DND-41 (cell line): ENCODE measurements around the gene SPC24.
"Not testable (repeated sequence)": the region's sequence is repeated elsewhere in the genome, so short reads cannot be mapped to it uniquely, and the experiment has no call there.

Experiments
- ATAC-seq: fragments of 200-7000 bp; cut with Tn5 transposase; 3 replicates; pipeline ENCODE4 v1.9.1; 2021; ENCODE audit warnings: low read depth; ENCODE audit not compliant: insufficient read depth
- DNase-seq: peaks from one replicate; pipeline ENCODE4 v3.0.0-alpha.2; 2020
- H2AFZ ChIP-seq: 2 replicates; pipeline ENCODE4 v1.6.0; 2012; ENCODE audit warnings: low read depth, low read length
- H3K27ac ChIP-seq: 2 replicates; pipeline ENCODE4 v1.5.1; 2012; ENCODE audit warnings: low read length, inconsistent platforms
- H3K27me3 ChIP-seq: fragments of 200-600 bp; sonication (generic); 2 replicates; pipeline ENCODE4 v1.6.0; 2012; ENCODE audit warnings: low read length, mild to moderate bottlenecking, inconsistent platforms; ENCODE audit not compliant: insufficient read depth, poor library complexity
- H3K36me3 ChIP-seq: 2 replicates; pipeline ENCODE4 v1.5.1; 2012; ENCODE audit warnings: low read length, inconsistent platforms; ENCODE audit not compliant: insufficient read depth
- H3K4me1 ChIP-seq: 2 replicates; pipeline ENCODE4 v1.5.1; 2012; ENCODE audit warnings: mild to moderate bottlenecking, low read length; ENCODE audit not compliant: insufficient read depth
- H3K4me2 ChIP-seq: 2 replicates; pipeline ENCODE4 v1.6.0; 2012; ENCODE audit warnings: mild to moderate bottlenecking, moderate library complexity, low read length, inconsistent platforms; ENCODE audit not compliant: insufficient read depth
- H3K4me3 ChIP-seq, 2 experiments: fragments of 200-600 bp in 1 of 2; shearing (Covaris generic) in 1 of 2; 2 replicates each; pipeline ENCODE4 v1.5.1; 2012 to 2016; ENCODE audit warnings: inconsistent platforms in 2 of 2, low read length in 2 of 2, mild to moderate bottlenecking in 2 of 2, low read depth in 1 of 2, moderate library complexity in 1 of 2
- H3K79me2 ChIP-seq: 2 replicates; pipeline ENCODE4 v1.6.0; 2012; ENCODE audit warnings: low read length, inconsistent platforms; ENCODE audit not compliant: insufficient read depth
- H3K9ac ChIP-seq: 2 replicates; pipeline ENCODE4 v1.6.0; 2012; ENCODE audit warnings: low read depth, mild to moderate bottlenecking, inconsistent platforms, low read length, moderate library complexity
- H3K9me3 ChIP-seq: 2 replicates; pipeline ENCODE4 v1.5.1; 2012; ENCODE audit warnings: low read length, moderate library complexity, mild to moderate bottlenecking, inconsistent platforms; ENCODE audit not compliant: insufficient read depth, severe bottlenecking
- H4K20me1 ChIP-seq: 2 replicates; pipeline ENCODE4 v1.6.0; 2012; ENCODE audit warnings: low read length; ENCODE audit not compliant: insufficient read depth
- EZH2 ChIP-seq: IDR thresholded peaks from 3 replicates; pipeline ENCODE4 v1.6.1; 2012; ENCODE audit warnings: borderline replicate concordance, low read depth, mild to moderate bottlenecking, moderate library complexity, low read length, inconsistent platforms; ENCODE audit not compliant: severe bottlenecking
- TF ChIP-seq, protein P1 (sequence below): IDR thresholded peaks from 2 replicates; pipeline ENCODE4 v1.5.1; 2012; ENCODE audit warnings: borderline replicate concordance, low read length, moderate library complexity, mild to moderate bottlenecking; ENCODE audit not compliant: poor library complexity, severe bottlenecking; ENCODE audit errors: extremely low read depth

SPC24 gene

DNA sequence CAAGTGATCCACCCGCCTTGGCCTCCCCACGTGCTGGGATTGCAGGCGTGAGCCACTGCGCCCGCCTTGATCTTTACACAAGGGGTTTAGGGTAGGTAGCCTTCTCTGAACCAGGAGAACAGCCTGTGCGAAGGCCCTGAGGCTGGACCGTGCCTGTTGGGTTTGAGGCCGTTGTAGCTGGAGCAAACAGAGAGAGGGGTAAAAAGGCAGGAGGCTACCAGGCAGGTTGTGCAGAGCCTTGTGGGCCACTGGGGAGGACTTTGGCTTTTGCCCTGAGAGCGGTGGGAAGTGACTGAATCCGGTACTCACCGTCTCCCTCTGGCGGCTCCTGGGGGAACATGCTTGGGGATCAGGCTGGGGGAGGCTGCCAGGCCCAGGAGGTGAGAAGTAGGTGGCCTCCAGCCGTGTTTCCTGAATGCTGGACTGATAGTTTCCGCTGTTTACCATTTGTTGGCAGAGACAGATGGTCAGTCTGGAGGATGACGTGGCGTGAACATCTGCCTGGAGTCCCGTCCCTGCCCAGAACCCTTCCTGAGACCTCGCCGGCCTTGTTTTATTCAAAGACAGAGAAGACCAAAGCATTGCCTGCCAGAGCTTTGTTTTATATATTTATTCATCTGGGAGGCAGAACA, 24.6 kb downstream of the SPC24 start:
- peaks cover 34% of the 10 kb centered on the region for H4K20me1 ChIP-seq
- peaks cover 76% of the 10 kb centered on the region for H3K36me3 ChIP-seq
- no peak overlapping the region for H3K4me3 ChIP-seq
- peak; percentile 73 for ATAC-seq
- TF ChIP-seq, protein P1, sequence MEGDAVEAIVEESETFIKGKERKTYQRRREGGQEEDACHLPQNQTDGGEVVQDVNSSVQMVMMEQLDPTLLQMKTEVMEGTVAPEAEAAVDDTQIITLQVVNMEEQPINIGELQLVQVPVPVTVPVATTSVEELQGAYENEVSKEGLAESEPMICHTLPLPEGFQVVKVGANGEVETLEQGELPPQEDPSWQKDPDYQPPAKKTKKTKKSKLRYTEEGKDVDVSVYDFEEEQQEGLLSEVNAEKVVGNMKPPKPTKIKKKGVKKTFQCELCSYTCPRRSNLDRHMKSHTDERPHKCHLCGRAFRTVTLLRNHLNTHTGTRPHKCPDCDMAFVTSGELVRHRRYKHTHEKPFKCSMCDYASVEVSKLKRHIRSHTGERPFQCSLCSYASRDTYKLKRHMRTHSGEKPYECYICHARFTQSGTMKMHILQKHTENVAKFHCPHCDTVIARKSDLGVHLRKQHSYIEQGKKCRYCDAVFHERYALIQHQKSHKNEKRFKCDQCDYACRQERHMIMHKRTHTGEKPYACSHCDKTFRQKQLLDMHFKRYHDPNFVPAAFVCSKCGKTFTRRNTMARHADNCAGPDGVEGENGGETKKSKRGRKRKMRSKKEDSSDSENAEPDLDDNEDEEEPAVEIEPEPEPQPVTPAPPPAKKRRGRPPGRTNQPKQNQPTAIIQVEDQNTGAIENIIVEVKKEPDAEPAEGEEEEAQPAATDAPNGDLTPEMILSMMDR, result peak; percentile 83
- no peak for TF ChIP-seq EZH2
- no peak overlapping the region for H3K4me2 ChIP-seq
- H3K9ac ChIP-seq, result no peak overlapping the region
- H3K27me3 ChIP-seq, result no peaks in the 10 kb centered on the region
- no peak overlapping the region for H3K27ac ChIP-seq
- peak; percentile 72 for DNase-seq
- no peak overlapping the region for H2AFZ ChIP-seq
- peaks cover 4% of the 10 kb centered on the region for H3K79me2 ChIP-seq
- no peaks in the 10 kb centered on the region for H3K4me1 ChIP-seq
- no peaks in the 10 kb centered on the region for H3K9me3 ChIP-seq

GRCh38 chr19:11127905-11128304, 27.7 kb downstream of the SPC24 start:
- no peak overlapping the region for H2AFZ ChIP-seq
- ATAC-seq (no peak), DNase-seq (no peak)
- no peak overlapping the region for H3K9ac ChIP-seq
- H3K4me2 ChIP-seq, result no peak overlapping the region
- H3K9me3 ChIP-seq, result no peaks in the 10 kb centered on the region
- no peaks in the 10 kb centered on the region for H3K4me1 ChIP-seq
- TF ChIP-seq, protein P1, result no peak
- no peak for TF ChIP-seq EZH2
- H3K27ac ChIP-seq, result no peak overlapping the region
- H3K27me3 ChIP-seq, result no peaks in the 10 kb centered on the region
- H3K79me2 ChIP-seq, result peaks cover 4% of the 10 kb centered on the region
- peaks cover 97% of the 10 kb centered on the region for H3K36me3 ChIP-seq
- no peak overlapping the region for H3K4me3 ChIP-seq
- peaks cover 37% of the 10 kb centered on the region for H4K20me1 ChIP-seq

GRCh38 chr19:11125994-11126685, 29.4 kb downstream of the SPC24 start:
- 0 out of 2 replicates have a peak overlapping the region, but pooled peaks have one; percentile 2 for H3K27ac ChIP-seq
- H3K9ac ChIP-seq, result no peak overlapping the region
- no peaks in the 10 kb centered on the region for H3K27me3 ChIP-seq
- H3K9me3 ChIP-seq, result no peaks in the 10 kb centered on the region
- H2AFZ ChIP-seq, result no peak overlapping the region
- peaks cover 4% of the 10 kb centered on the region for H3K79me2 ChIP-seq
- DNase-seq (peak; percentile 78), ATAC-seq (peak; percentile 76)
- no peak overlapping the region for H3K4me3 ChIP-seq
- H4K20me1 ChIP-seq, result peaks cover 25% of the 10 kb centered on the region
- H3K4me2 ChIP-seq, result no peak overlapping the region
- H3K36me3 ChIP-seq, result peaks cover 90% of the 10 kb centered on the region
- no peak for TF ChIP-seq EZH2
- TF ChIP-seq, protein P1, result peak; percentile 82
- no peaks in the 10 kb centered on the region for H3K4me1 ChIP-seq

GRCh38 chr19:11124157-11124556, 31.4 kb downstream of the SPC24 start:
- H3K4me1 ChIP-seq, result not testable (repeated sequence)
- peaks cover 90% of the 10 kb centered on the region for H3K36me3 ChIP-seq

More at GRCh38 chr19:11124157-11124556, 31.4 kb downstream of the SPC24 start:
- not testable (repeated sequence) for H3K79me2 ChIP-seq, H3K4me2 ChIP-seq, H3K9me3 ChIP-seq, H3K27me3 ChIP-seq, H2AFZ ChIP-seq, ATAC-seq, H3K4me3 ChIP-seq, H3K9ac ChIP-seq, H3K27ac ChIP-seq, DNase-seq
- H4K20me1 ChIP-seq, result peaks cover 20% of the 10 kb centered on the region
